Suprapubic skin (tissue), 4 donors: ENCODE measurements around the gene PLEKHF1. TPM values are rescaled to one million over a fixed set of nuclear protein-coding genes. Genes with fewer than 3 reads are reported as not detected.

ENCODE experiments used
- DNase-seq, 2 donors: peaks; one replicate each; pipeline ENCODE4 v3.0.0-alpha.2; 2019; ENCODE audit warnings: low spot score in 2 of 2
- H3K27ac ChIP-seq: fragments of 200-600 bp; sonication (generic); one replicate; pipeline ENCODE4 v1.5.1; 2019
- H3K27me3 ChIP-seq: fragments of 200-600 bp; sonication (generic); one replicate; pipeline ENCODE4 v1.5.1; 2019
- H3K36me3 ChIP-seq: fragments of 200-600 bp; sonication (generic); one replicate; pipeline ENCODE4 v1.5.1; 2019
- H3K4me1 ChIP-seq: fragments of 200-600 bp; sonication (generic); one replicate; pipeline ENCODE4 v1.5.1; 2019
- H3K4me3 ChIP-seq: fragments of 200-600 bp; sonication (generic); one replicate; pipeline ENCODE4 v1.5.1; 2019; ENCODE audit warnings: mild to moderate bottlenecking
- H3K9me3 ChIP-seq: fragments of 200-600 bp; sonication (generic); one replicate; pipeline ENCODE4 v1.5.1; 2019
- CTCF ChIP-seq, 2 donors: fragments of 200-600 bp in 1 of 2; fragments of 450-650 bp in 1 of 2; sonication (generic) in 1 of 2; IDR thresholded peaks; one replicate each; pipeline ENCODE4 v1.5.1; 2016 to 2019; ENCODE audit warnings: antibody characterized with exemption in 2 of 2, mild to moderate bottlenecking in 1 of 2, moderate library complexity in 1 of 2
- EP300 ChIP-seq: sonication (generic); formaldehyde crosslinking; IDR thresholded peaks from one replicate; pipeline ENCODE4 v1.6.1; 2017; ENCODE audit warnings: antibody characterized with exemption
- POLR2A ChIP-seq, 2 donors: fragments of 450-650 bp; IDR thresholded peaks; one replicate each; pipeline ENCODE4 v1.6.1; 2017; ENCODE audit warnings: antibody characterized with exemption in 2 of 2, mild to moderate bottlenecking in 2 of 2, moderate library complexity in 2 of 2
- POLR2AphosphoS5 ChIP-seq, 3 donors: sonication (generic); formaldehyde crosslinking; IDR thresholded peaks; one replicate each; pipeline ENCODE4 v1.6.1; 2017; ENCODE audit warnings: antibody characterized with exemption in 3 of 3
- WGBS: methylation state at CpG from one replicate; pipeline ENCODE4 v1.1.5; 2018; 5-methylcytosine and 5-hydroxymethylcytosine counted together
- total RNA-seq, 4 donors: library from RNA; depleted of rRNA; stranded (reverse); fragments of >200 nt; gene quantifications; one replicate each; pipeline ENCODE4 v1.1.0, GENCODE V29; 2016

PLEKHF1 gene
- total RNA-seq, 4 donors from 2014 or later = 4.5 to 18.8 (median 9.7) TPM

- DNase-seq = no peak
- TF ChIP-seq POLR2AphosphoS5 (IDR thresholded peaks at IDR 0.05) (no peak), CTCF (IDR thresholded peaks at IDR 0.05) (no peak), POLR2A (IDR thresholded peaks at IDR 0.05) (no peak), EP300 (no peak)
- Histone ChIP-seq H3K27me3 (no peaks in the 10 kb centered on the region), H3K4me3 (no peak overlapping the region), H3K9me3 (no peaks in the 10 kb centered on the region), H3K27ac (no peak overlapping the region), H3K4me1 (peaks cover 63% of the 10 kb centered on the region), H3K36me3 (no peaks in the 10 kb centered on the region)
- 82% methylated on average over 10 of the region's 10 CpGs for WGBS
These were observed 17.7 kb downstream of the PLEKHF1 start for GRCh38 chr19:29683009-29683408.

- TF ChIP-seq POLR2A (IDR thresholded peaks at IDR 0.05) (no peak), EP300 (no peak), POLR2AphosphoS5 (IDR thresholded peaks at IDR 0.05) (no peak), CTCF (IDR thresholded peaks at IDR 0.05) (no peak)
- Histone ChIP-seq H3K27ac (no peak overlapping the region), H3K27me3 (no peaks in the 10 kb centered on the region), H3K9me3 (no peaks in the 10 kb centered on the region), H3K36me3 (no peaks in the 10 kb centered on the region), H3K4me3 (no peak overlapping the region), H3K4me1 (peaks cover 41% of the 10 kb centered on the region)
- no peak for DNase-seq
- WGBS = 61% methylated on average over 6 of the region's 7 CpGs
These were observed 20.1 kb downstream of the PLEKHF1 start for GRCh38 chr19:29685326-29685725.

GRCh38 chr19:29686285-29686805 is 21.1 kb downstream of the PLEKHF1 start:
- Histone ChIP-seq H3K27ac (no peak overlapping the region), H3K4me3 (no peak overlapping the region), H3K4me1 (peaks cover 32% of the 10 kb centered on the region), H3K36me3 (no peaks in the 10 kb centered on the region), H3K9me3 (no peaks in the 10 kb centered on the region), H3K27me3 (no peaks in the 10 kb centered on the region)
- no peak for DNase-seq
- no peak for TF ChIP-seq POLR2AphosphoS5 (IDR thresholded peaks at IDR 0.05)
- no peak for TF ChIP-seq EP300
- no peak for TF ChIP-seq CTCF (IDR thresholded peaks at IDR 0.05)
- no peak for TF ChIP-seq POLR2A (IDR thresholded peaks at IDR 0.05)
- WGBS = 90% methylated on average over 8 of the region's 8 CpGs

GRCh38 chr19:29687244-29687896 is 22.1 kb downstream of the PLEKHF1 start:
- 45% methylated on average over 17 of the region's 17 CpGs for WGBS
- Histone ChIP-seq H3K9me3 (no peaks in the 10 kb centered on the region), H3K27me3 (no peaks in the 10 kb centered on the region), H3K36me3 (no peaks in the 10 kb centered on the region), H3K4me3 (peak overlapping the region; percentile 4), H3K4me1 (peaks cover 22% of the 10 kb centered on the region), H3K27ac (peak overlapping the region; percentile 7)
- no peak for DNase-seq
- TF ChIP-seq POLR2AphosphoS5 (IDR thresholded peaks at IDR 0.05) (no peak), POLR2A (IDR thresholded peaks at IDR 0.05) (no peak), EP300 (no peak), CTCF (IDR thresholded peaks at IDR 0.05) (no peak)

GRCh38 chr19:29687897-29688728 is 22.9 kb downstream of the PLEKHF1 start:
- no peak for TF ChIP-seq POLR2AphosphoS5 (IDR thresholded peaks at IDR 0.05)
- TF ChIP-seq CTCF (IDR thresholded peaks at IDR 0.05) = no peak
- no peak for TF ChIP-seq EP300
- no peak for TF ChIP-seq POLR2A (IDR thresholded peaks at IDR 0.05)
- Histone ChIP-seq H3K4me3 (no peak overlapping the region), H3K9me3 (no peaks in the 10 kb centered on the region), H3K36me3 (no peaks in the 10 kb centered on the region), H3K4me1 (peaks cover 18% of the 10 kb centered on the region), H3K27me3 (no peaks in the 10 kb centered on the region), H3K27ac (no peak overlapping the region)
- no peak for DNase-seq
- 58% methylated on average over 18 of the region's 18 CpGs for WGBS
